GM19438 (cell line): ENCODE data around the gene ITPR3.

Source experiments
- ATAC-seq: cut with Tn5 transposase; IDR thresholded peaks from one replicate; pipeline ENCODE4 v1.9.1; 2021; ENCODE audit warnings: low read depth; ENCODE audit not compliant: unreplicated experiment

ITPR3 gene

DNA sequence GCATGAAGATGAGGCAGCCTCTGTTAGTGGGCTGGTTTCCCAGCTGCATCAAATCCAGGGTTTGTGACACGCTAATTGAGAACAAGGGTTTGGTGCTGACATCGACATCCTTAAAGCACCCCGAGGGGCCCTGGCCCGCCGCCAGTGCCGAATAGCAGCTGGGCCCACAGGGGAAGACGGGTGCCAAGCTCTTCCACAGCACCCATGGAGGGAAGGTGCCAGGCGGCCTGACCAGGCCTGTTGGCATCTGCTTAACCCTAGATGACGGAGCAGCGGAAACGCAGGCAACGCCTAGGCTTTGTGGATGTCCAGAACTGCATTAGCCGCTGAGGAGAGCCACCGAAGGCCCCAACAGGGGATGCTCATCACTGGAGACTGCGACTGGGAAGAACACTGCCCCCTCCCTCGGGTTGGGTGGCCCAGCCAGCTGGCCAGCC lies 74.3 kb downstream of the ITPR3 start:
- no peak for ATAC-seq

DNA sequence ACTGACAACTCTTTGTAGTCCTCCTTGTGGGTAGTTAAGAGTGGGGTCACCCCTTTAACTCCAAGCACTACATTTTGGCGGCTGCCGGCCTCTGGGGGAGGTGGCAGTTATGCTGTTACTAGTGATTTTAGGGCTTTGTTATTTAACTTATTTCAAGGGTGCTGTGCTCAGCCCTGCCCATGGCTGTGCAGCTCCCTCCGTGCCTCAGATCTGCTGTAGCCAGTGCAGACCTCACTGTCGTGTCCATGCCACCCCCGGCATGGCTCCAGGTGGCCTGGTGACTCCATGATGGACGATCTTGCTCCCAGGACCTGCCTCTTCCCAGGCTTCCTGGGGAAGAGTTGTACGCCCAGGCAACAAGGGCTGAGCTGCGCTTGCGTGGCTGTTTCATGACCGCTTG lies 75.0 kb downstream of the ITPR3 start:
- ATAC-seq = no peak

DNA sequence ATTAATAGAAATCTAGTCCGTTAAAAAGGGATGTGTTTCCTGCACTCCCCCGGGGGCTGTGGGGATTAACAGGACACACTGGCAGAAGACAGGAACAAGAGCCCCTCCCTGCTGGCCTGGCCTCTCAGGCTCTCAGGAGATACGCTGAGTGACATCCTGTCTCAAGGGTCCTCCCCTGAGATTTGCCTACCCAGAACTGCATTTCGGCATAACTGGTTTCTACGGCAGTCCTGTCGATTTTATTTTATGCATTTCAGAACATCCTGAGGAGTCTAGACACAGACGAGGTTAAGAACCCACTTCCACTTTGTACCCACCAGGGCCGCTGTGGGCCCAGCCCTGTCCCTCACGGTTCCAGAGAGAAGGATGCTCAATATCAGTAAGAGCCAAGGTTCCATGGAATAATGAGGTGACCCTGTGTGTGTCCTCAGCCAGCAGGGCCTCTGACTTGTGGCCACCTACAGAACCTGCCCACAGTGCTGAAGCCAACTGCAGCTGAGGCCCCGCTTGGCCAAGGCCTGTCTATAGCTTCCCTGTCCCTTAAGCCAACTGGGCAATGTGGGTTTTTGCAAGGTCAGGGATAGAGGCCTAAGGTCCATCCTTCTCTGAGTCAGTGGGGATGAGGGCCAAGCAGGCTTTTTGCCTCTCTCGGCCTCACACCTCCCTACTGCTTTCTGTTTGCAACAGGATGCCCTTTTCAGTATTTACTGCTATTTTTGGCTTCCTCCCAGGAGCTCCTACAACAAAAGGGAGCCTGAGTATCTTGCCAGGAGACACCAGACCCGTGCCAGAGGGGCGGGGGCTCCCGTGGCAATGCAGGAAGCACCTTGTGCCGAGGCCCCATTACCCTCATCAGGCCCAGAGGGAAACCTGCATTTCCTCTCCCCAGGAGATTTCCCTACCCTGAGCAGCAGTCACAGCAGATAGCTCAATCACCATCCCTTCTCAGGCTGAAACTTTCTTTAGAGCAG lies 75.7 kb downstream of the ITPR3 start:
- ATAC-seq = no peak

DNA sequence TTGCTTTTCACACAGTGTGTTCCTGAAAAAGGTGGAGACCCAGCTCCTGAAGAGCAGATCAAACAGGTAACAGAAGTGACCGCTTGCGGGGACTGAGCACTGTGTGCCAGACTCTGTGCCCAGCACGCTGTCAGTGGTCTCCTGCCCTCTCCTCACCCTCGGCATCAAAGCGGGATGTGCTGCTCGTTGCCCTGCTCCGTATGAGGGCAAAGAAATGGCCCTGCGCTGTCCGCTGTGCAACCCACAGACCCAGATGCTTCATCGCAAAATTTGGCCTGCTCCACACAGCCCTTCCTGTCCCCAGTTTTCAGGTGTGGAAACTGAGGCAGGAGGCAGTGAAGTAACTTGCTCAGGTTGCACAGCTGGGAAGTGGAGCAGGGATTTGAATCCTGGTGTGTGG lies 76.7 kb downstream of the ITPR3 start:
- ATAC-seq = no peak

DNA sequence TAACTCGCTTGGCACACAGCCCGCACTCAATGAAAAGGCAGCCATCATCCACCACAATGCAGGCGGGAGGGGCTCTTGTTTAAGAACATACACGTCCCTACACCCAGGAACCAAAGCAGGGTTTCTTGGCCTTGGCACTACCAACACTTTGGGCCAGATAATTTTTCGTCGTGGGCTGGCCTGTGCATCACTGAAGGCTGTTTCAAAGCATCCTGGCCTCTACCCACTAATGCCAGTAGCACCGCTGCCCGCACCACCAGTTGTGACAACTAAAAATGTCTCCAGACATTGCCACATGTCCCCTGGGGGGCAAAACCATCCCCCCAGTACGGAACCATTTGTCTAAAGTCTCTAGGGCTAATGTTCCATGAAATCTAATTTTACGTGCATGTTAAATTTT lies 77.4 kb downstream of the ITPR3 start:
- no peak for ATAC-seq

DNA sequence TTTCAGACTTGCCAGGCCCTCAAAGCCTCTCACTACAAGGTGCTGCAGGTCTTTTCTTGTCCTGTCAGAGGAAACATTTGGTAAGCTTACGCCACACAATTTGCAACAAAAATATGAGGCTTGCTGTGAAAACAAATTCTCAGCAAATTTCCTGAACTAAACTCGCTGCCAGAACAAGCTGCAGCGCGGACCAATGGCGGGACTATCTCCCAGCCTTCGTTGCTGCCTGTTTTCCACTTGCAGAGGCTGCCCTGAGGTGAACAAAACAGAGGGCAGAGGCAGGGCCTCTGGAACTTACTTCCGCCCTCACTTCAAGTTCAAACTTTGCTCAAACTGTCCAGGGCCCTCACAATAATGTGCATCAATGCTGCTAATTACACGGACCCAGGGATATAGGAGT lies 78.0 kb downstream of the ITPR3 start:
- ATAC-seq = no peak

DNA sequence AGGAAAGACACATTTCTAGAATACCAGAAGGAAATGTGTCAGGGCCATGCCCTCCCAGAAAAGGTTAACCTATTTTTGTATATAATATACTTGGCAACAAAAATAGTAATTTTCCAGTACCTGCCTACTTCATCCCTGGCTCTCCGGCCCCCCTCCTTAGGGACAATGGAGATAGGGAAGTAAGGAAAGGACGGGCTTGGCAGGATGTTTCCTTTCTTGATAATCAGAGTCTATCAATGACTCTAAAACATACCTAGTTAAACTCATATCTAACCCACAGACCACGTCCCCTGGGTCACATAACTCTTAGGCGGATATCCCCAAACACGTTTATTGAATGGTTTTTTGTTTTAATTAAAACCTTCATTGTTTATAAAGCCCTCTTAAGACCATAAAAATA lies 78.6 kb downstream of the ITPR3 start:
- no peak for ATAC-seq

DNA sequence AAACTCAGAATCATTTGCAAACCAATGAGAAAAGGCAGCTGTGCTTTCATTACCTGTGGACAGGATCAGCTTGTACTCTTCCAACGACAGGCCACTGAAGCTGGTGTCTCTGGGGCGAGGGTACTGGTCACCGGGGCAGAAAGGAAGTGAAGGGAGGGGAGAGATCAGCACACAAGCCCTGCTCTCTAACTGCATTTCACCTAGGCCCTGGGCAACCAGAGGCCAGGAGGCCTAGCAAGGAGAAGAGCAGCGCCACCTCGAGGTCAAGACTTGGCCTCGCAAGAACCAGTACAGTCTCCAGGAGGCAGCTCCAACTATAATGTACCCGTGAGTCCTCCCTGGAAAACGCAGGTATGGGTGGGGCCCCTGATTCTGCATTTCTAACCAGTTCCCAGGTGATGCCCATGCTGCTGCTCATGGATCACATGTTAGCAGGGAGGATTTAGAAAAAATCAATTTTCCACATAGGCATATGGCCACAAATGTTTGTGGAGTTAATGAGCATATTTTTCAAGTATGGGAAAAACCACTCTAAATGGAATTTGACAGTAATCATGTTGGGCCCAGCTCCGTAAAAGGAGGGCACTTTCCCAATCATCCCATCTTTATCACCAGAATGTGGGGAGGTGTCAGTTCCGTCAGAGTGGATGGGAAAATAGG lies 79.4 kb downstream of the ITPR3 start:
- ATAC-seq = no peak

DNA sequence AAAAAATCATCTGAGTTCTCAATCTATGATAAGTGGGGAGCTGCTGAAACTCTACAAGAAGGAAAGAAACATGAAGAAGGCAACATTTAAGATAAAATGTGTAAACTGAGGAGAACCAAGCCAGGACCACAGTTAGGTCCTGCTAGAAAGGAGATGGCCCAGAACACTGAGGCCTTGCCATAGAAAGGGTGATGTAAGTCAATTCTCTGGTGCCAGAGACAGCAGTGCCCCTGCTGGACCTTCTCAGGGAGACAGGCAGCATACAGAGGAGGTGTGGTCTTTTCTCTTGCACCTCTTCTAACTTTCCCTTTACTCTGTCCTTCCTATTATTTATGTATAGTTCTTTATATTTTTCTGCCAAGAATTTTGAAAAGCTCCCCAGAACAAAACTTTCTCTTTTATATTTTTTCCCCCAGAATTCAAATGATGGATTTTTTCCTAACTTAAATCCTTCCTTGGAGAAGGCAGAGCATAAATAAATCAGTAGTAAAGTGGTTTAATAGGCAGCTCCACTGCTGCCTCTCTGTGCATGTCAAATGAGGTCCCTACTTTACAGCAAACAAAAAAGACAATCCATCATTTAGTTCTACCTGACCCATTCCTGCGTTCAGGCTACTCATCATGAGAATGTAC lies 81.3 kb downstream of the ITPR3 start:
- no peak for ATAC-seq

DNA sequence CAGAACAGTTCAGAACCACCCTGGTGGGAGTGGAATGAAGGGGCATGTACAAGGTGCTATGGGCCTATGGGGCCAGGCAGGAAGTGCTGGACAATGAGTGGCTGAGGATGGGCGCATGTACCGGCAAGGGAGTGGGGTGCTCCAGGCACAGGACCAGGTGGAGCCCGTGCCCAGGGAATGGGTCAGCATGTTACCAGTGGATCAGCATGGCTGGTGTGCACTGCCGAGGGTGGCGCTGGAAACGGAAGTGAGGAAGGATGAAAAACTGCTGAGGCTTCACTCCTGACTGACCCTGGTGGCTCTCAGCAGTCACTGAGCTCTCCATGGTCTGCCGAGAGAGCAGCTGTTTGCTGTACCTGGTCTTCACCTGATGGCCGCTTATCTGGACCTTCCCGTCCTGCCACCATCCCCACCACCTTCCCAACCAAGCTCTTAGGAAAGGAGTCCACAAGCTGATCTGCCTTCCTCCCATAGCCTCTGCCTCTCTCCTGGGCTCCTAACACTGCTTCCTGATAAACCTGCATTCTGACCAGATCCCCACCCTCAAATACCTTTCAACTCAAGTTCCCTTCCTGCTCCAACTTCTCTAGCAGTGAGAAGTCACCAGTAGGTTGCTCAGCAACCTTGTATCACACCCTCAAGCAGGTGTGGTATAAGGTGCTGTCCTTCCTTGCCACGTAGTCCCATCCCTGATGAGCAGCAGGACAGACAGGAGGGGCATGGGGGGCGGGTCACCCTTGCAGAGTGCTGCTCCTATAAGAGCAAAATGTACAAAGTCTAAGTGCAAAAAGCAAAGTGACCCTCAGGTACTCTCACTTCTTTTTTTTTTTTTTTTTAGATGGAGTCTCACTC lies 83.3 kb downstream of the ITPR3 start:
- ATAC-seq = no peak

DNA sequence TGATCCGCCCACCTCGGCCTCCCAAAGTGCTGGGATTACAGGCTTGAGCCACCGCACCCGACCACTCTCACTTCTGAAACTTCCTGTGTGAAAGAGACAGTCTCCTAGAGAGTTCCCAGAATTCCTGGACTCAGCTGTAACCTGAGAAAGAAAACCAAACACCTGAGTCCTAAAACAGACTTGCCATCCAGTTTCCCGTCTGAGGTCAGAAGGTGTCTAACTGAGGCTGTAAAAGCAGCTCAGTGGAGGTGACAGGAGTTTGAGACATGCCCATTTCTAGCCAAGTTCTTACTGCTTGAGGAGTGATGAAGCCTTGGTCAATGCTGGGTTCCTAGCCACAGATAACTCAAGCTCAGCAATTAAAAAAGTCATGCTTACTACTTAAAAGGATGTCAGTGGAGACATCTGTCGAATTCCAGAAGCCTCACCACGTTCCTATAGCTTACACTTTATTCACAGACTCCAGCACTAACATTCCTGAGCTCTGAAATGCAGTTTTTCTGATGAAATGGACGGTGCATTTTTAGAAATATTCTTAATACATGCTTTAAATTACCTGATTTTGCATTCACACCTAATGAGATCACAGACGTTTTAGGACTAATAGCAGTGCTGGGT lies 84.3 kb downstream of the ITPR3 start:
- ATAC-seq = no peak

DNA sequence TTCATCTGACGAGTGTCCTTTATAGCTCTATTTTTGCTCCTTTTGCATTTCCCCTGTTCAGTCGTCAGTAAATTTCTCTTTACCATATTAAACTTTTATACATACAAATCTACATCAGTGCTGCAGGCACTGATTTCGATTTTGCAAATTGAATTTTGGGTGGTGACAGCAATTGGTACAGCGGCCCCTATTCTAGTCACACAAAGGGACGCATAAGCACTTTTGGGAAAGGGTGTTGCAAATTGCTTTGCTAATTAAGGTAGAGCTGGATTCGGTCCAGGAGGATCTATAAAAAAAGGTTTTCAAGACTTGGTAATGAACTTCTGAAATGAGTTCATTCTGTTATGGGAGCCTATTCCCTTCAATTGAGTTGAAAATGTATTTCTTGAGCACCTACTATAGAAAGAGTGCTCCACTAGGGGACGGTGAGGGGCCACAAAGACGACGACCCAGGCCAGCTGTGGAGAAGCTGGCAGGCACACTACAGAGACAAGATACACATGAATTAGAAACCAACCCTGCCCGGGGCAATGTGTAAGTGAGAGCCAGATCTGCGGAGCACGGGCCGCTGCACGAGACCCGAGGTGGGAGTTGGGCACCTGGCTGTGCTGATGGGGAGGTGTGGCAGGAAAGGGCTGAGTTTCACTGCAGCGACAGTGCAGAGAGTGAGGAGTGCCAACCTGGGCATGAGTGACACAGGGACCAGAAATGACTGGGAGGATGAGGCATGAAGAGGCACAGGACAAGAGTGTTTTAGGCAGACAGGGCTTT lies 85.0 kb downstream of the ITPR3 start:
- ATAC-seq = no peak

DNA sequence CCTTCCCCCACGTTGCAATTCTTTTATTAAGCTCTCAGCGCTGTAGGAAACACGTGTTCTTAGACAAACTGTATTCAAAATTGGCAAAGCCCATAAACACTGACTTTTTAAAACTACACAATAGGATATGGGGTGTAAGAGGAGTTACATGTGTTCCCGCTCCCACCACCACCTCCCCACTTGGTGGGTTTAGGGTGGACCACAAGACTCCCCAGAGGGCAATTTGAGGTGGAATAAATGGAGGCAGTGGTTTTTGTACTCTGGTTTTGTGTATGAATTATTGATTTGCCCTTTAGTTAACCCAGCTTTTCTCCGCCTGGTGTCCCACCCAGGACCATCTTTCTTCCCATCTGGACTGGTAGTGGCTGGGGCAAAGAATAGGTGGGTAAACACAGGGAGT lies 86.6 kb downstream of the ITPR3 start:
- ATAC-seq = no peak

DNA sequence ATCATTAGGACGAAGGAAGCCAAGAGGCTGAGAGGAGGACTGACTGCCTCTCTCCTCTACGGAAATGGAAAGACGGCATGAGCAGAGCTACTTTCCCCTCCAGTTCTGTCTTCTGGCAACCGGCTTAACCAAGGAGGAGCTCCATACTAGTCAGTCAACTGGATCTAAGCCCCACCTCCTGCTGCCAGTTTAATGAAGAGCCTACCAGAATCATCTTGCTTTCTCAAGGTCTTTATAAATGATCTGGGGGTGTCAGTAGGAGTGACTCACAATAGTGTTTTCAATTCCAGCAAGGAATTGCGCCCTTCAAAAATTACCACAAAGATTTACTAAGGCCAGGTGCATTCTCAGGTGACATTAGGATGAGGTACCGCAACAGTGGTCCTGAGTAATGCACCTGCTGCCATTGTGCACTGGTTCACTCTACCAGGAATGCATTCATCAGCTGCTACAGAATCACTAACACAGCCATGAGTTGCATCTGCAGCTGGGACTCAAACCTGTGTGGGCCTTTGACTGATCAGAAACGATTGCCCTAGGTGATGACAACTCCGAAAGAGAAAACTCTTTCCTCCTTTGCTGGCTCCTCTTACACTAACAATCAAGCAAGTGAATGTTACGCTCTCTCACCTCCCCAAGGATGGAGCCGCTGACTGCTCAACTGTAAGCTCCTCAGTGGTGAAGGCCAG lies 87.5 kb downstream of the ITPR3 start:
- no peak for ATAC-seq

DNA sequence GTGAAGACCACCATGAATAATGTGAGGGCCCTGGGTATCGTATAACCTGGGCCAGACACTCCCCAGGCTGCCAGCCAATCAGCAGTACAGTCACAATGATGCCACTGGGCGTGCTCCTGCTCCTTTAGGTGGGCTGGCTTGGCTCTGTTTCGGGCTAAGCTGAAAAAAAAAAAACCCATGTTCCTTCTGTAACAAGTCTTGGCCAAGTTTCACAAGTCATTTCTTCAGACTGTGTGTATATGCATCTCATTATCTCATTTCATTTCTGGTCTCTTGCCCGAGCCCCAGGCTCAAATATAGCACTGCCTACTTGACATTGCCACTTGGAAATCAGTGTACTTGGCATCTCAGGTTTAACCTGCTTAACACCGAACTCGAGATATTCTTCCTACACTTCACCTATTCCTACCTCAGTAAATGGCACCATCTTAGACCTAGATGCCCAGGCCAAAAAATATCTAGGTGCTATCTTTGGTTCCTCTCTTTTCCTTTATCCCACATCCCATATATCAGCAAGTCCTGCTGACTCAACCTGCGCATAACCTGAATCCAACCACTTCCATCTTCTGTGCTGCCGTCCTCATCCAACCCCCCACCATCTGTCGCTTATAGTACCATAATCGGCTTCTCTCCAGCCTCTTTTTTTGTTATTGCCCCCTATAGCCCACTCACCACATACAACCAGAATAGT lies 88.6 kb downstream of the ITPR3 start:
- ATAC-seq = no peak

DNA sequence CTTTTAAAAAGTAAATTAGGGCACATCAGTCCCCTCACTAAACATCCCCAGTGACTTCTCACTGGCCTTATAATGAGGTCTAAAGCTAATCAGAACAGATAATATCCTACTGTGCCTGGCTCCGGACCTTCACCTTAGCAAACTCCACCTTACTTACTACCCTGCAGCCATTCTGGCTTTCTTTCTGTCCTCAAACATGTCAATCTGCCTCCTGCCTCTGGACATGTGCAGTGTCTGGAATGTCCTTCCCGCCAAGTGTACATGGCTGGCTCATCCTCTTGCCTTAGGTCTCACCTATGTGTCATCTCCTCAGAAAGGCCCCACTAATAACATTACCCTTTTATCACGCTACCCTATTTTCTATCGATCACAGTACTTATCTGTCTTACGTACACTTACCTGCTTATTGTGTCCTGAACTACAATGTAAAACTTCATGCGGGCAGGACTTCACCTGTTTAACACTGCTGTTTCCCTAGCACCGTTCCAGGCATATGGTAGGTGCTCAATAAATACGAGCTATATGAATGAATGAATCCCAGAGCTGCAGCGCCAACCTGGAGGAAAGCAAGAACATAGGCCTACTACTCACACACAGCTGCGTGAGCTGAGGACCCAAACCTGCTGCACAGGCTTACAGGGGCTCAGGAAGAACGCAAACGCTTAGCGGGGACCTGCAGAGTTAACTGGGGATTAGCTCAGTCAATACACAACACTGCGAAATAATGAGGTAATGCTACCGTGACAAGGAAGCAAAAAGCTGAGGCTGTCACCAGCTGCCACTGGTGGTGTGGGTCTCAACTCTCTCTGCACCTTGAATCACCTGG lies 89.4 kb downstream of the ITPR3 start:
- ATAC-seq = no peak
